ENCODE data around the gene STARD10. TPM values are rescaled to one million over a fixed set of nuclear protein-coding genes. Genes with fewer than 3 reads are reported as not detected.

STARD10 gene
- total and polyA plus RNA-seq, 9 of the 15 experiments (the other 6 are each of a cell fraction or from before 2014, with no cell fraction given) = 0.15 to 52.9 (median 32.3) TPM

DNA sequence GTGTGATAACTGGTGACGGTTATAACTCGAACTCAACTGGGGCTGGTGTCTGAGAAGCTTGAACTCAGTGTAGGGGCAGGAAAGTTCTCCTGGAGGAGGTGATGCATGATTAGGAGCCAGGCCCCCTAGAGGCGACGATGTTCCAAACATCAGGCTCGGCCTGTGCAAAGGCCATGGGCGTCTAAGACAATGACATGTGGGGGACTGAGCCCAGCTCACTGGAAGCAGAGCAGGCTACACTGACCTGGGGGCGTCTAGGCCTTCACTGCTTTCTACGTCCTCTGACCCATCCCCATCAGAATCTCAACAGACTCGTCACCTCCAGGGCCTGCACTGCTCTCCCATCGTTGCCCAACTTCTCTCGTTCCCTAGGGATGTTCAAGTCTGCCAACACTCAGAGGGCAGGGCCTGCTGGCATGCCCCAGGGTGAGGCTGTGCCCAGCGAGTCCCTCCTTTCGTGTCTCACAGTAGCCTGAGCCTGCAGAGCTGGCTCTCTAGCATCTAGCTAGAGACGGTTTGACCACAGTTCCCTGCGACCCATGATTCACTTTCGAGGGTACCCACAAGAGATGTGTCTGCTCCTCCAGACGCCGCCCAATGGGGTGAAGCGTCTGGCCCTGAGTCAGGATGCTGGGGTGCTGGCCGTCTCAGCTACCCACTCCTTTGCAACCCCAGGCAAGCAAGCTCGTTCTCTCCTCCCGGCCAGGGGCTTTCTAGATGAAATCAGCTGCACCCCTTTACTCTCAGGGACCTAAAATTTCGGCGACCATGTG is 19.3 kb upstream of the STARD10 start (continued):
- TF ChIP-seq, protein P1, sequence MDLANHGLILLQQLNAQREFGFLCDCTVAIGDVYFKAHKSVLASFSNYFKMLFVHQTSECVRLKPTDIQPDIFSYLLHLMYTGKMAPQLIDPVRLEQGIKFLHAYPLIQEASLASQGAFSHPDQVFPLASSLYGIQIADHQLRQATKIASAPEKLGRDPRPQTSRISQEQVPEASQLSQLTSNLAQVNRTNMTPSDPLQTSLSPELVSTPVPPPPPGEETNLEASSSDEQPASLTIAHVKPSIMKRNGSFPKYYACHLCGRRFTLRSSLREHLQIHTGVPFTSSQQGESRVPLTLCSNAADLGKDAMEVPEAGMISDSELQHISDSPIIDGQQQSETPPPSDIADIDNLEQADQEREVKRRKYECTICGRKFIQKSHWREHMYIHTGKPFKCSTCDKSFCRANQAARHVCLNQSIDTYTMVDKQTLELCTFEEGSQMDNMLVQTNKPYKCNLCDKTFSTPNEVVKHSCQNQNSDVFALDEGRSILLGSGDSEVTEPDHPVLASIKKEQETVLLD (IDR thresholded peaks at IDR 0.05) = no peak
- TF ChIP-seq, protein P2, sequence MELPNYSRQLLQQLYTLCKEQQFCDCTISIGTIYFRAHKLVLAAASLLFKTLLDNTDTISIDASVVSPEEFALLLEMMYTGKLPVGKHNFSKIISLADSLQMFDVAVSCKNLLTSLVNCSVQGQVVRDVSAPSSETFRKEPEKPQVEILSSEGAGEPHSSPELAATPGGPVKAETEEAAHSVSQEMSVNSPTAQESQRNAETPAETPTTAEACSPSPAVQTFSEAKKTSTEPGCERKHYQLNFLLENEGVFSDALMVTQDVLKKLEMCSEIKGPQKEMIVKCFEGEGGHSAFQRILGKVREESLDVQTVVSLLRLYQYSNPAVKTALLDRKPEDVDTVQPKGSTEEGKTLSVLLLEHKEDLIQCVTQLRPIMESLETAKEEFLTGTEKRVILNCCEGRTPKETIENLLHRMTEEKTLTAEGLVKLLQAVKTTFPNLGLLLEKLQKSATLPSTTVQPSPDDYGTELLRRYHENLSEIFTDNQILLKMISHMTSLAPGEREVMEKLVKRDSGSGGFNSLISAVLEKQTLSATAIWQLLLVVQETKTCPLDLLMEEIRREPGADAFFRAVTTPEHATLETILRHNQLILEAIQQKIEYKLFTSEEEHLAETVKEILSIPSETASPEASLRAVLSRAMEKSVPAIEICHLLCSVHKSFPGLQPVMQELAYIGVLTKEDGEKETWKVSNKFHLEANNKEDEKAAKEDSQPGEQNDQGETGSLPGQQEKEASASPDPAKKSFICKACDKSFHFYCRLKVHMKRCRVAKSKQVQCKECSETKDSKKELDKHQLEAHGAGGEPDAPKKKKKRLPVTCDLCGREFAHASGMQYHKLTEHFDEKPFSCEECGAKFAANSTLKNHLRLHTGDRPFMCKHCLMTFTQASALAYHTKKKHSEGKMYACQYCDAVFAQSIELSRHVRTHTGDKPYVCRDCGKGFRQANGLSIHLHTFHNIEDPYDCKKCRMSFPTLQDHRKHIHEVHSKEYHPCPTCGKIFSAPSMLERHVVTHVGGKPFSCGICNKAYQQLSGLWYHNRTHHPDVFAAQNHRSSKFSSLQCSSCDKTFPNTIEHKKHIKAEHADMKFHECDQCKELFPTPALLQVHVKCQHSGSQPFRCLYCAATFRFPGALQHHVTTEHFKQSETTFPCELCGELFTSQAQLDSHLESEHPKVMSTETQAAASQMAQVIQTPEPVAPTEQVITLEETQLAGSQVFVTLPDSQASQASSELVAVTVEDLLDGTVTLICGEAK (IDR thresholded peaks at IDR 0.05) = 0 out of 2 replicates have a peak, but pooled peaks have one; percentile 17
- TF ChIP-seq, protein P2 (CRISPR knock-in tag; IDR thresholded peaks at IDR 0.05) = no peak
- TF ChIP-seq, protein P3, sequence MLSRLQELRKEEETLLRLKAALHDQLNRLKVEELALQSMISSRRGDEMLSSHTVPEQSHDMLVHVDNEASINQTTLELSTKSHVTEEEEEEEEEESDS (CRISPR knock-in tag; IDR thresholded peaks at IDR 0.05) = no peak
- TF ChIP-seq, protein P4, sequence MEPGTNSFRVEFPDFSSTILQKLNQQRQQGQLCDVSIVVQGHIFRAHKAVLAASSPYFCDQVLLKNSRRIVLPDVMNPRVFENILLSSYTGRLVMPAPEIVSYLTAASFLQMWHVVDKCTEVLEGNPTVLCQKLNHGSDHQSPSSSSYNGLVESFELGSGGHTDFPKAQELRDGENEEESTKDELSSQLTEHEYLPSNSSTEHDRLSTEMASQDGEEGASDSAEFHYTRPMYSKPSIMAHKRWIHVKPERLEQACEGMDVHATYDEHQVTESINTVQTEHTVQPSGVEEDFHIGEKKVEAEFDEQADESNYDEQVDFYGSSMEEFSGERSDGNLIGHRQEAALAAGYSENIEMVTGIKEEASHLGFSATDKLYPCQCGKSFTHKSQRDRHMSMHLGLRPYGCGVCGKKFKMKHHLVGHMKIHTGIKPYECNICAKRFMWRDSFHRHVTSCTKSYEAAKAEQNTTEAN (CRISPR knock-in tag; IDR thresholded peaks at IDR 0.05) = no peak
- no peak for TF ChIP-seq TAF15 (IDR thresholded peaks at IDR 0.05; ENCODE audit: low read depth, low read length)
- TF ChIP-seq, protein P5, sequence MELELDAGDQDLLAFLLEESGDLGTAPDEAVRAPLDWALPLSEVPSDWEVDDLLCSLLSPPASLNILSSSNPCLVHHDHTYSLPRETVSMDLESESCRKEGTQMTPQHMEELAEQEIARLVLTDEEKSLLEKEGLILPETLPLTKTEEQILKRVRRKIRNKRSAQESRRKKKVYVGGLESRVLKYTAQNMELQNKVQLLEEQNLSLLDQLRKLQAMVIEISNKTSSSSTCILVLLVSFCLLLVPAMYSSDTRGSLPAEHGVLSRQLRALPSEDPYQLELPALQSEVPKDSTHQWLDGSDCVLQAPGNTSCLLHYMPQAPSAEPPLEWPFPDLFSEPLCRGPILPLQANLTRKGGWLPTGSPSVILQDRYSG (tag; conservative IDR thresholded peaks at IDR 0.05; ENCODE audit: low read depth) = no peak
- no peak for TF ChIP-seq SIRT6 (IDR thresholded peaks at IDR 0.05; ENCODE audit: low read depth, low read length)
- no peak for TF ChIP-seq DDX20 (tag; IDR thresholded peaks at IDR 0.05; ENCODE audit: low read depth)
- TF ChIP-seq, protein P6, sequence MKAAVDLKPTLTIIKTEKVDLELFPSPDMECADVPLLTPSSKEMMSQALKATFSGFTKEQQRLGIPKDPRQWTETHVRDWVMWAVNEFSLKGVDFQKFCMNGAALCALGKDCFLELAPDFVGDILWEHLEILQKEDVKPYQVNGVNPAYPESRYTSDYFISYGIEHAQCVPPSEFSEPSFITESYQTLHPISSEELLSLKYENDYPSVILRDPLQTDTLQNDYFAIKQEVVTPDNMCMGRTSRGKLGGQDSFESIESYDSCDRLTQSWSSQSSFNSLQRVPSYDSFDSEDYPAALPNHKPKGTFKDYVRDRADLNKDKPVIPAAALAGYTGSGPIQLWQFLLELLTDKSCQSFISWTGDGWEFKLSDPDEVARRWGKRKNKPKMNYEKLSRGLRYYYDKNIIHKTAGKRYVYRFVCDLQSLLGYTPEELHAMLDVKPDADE (conservative IDR thresholded peaks at IDR 0.05; ENCODE audit: control insufficient read depth, low read depth, low read length) = no peak
- TF ChIP-seq RBM15 (IDR thresholded peaks at IDR 0.05; ENCODE audit: insufficient read depth, low read length) = no peak

All from K562 (cell line).